Suprapubic skin (tissue), 4 donors: ENCODE data around the gene ELP6. TPM values are rescaled to one million over a fixed set of nuclear protein-coding genes. Genes with fewer than 3 reads are reported as not detected.
"Not testable (repeated sequence)": the region's sequence is repeated elsewhere in the genome, so short reads cannot be mapped to it uniquely, and the experiment has no call there.

ENCODE experiments used
- DNase-seq, 2 donors: peaks; one replicate each; pipeline ENCODE4 v3.0.0-alpha.2; 2019; ENCODE audit warnings: low spot score in 2 of 2
- H3K27ac ChIP-seq: fragments of 200-600 bp; sonication (generic); one replicate; pipeline ENCODE4 v1.5.1; 2019
- H3K27me3 ChIP-seq: fragments of 200-600 bp; sonication (generic); one replicate; pipeline ENCODE4 v1.5.1; 2019
- H3K36me3 ChIP-seq: fragments of 200-600 bp; sonication (generic); one replicate; pipeline ENCODE4 v1.5.1; 2019
- H3K4me1 ChIP-seq: fragments of 200-600 bp; sonication (generic); one replicate; pipeline ENCODE4 v1.5.1; 2019
- H3K4me3 ChIP-seq: fragments of 200-600 bp; sonication (generic); one replicate; pipeline ENCODE4 v1.5.1; 2019; ENCODE audit warnings: mild to moderate bottlenecking
- H3K9me3 ChIP-seq: fragments of 200-600 bp; sonication (generic); one replicate; pipeline ENCODE4 v1.5.1; 2019
- EP300 ChIP-seq: sonication (generic); formaldehyde crosslinking; IDR thresholded peaks from one replicate; pipeline ENCODE4 v1.6.1; 2017; ENCODE audit warnings: antibody characterized with exemption
- POLR2A ChIP-seq, 2 donors: fragments of 450-650 bp; IDR thresholded peaks; one replicate each; pipeline ENCODE4 v1.6.1; 2017; ENCODE audit warnings: antibody characterized with exemption in 2 of 2, mild to moderate bottlenecking in 2 of 2, moderate library complexity in 2 of 2
- POLR2AphosphoS5 ChIP-seq, 3 donors: sonication (generic); formaldehyde crosslinking; IDR thresholded peaks; one replicate each; pipeline ENCODE4 v1.6.1; 2017; ENCODE audit warnings: antibody characterized with exemption in 3 of 3
- WGBS: methylation state at CpG from one replicate; pipeline ENCODE4 v1.1.5; 2018; 5-methylcytosine and 5-hydroxymethylcytosine counted together
- total RNA-seq, 4 donors: library from RNA; depleted of rRNA; stranded (reverse); fragments of >200 nt; gene quantifications; one replicate each; pipeline ENCODE4 v1.1.0, GENCODE V29; 2016
- TF ChIP-seq, protein P1 (sequence below), 2 donors: fragments of 200-600 bp in 1 of 2; fragments of 450-650 bp in 1 of 2; sonication (generic) in 1 of 2; IDR thresholded peaks; one replicate each; pipeline ENCODE4 v1.5.1; 2016 to 2019; ENCODE audit warnings: antibody characterized with exemption in 2 of 2, mild to moderate bottlenecking in 1 of 2, moderate library complexity in 1 of 2

The ELP6 gene
- total RNA-seq, 4 donors from 2014 or later, result 11.7 to 18.6 (median 17.0) TPM

DNA sequence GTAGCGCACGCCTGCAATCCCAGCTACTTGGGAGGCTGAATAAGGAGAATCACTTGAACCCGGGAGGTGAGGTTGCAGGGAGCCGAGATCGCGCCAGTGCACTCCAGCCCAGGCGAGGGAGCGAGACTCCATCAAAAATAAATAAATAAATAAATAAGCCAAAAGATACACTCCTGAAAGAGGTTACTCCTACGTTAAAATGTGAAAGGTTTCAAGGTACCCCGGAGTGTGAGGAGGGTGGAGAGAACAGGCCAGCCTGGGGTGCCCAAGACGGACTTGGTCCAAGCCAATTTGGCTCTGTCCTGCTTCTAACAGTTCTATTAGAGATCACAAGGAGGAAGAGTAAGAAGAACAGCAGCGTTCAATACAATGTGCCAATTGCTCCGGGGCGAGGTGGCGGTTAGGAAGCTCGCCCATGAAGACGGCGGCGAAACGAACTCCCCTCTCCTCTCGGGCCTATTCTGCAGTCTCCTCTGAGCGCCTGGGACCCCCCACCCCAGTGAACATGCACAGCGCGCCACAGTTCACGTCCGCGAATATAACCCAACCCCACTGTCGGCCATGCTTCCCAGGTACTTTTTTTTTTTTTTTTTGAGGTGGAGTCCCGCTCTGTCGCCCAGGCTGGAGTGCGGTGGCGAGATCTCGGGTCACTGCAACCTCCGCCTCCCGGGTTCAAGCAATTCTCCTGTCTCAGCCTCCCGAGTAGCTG lies 942 bp downstream of the ELP6 start:
- peak in 1 of 2 donors; percentile 74 for DNase-seq
- peaks cover 18% of the 10 kb centered on the region for H3K36me3 ChIP-seq
- TF ChIP-seq EP300, result no peak
- TF ChIP-seq, protein P1, sequence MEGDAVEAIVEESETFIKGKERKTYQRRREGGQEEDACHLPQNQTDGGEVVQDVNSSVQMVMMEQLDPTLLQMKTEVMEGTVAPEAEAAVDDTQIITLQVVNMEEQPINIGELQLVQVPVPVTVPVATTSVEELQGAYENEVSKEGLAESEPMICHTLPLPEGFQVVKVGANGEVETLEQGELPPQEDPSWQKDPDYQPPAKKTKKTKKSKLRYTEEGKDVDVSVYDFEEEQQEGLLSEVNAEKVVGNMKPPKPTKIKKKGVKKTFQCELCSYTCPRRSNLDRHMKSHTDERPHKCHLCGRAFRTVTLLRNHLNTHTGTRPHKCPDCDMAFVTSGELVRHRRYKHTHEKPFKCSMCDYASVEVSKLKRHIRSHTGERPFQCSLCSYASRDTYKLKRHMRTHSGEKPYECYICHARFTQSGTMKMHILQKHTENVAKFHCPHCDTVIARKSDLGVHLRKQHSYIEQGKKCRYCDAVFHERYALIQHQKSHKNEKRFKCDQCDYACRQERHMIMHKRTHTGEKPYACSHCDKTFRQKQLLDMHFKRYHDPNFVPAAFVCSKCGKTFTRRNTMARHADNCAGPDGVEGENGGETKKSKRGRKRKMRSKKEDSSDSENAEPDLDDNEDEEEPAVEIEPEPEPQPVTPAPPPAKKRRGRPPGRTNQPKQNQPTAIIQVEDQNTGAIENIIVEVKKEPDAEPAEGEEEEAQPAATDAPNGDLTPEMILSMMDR (IDR thresholded peaks at IDR 0.05), result no peak
- TF ChIP-seq POLR2A (IDR thresholded peaks at IDR 0.05), result no peak
- TF ChIP-seq POLR2AphosphoS5 (IDR thresholded peaks at IDR 0.05), result no peak
- no peaks in the 10 kb centered on the region for H3K9me3 ChIP-seq
- 15% methylated on average over 36 of the region's 36 CpGs for WGBS
- H3K4me1 ChIP-seq, result peaks cover 20% of the 10 kb centered on the region
- H3K27ac ChIP-seq, result peak overlapping the region; percentile 87
- peak overlapping the region; percentile 83 for H3K4me3 ChIP-seq
- H3K27me3 ChIP-seq, result no peaks in the 10 kb centered on the region

DNA sequence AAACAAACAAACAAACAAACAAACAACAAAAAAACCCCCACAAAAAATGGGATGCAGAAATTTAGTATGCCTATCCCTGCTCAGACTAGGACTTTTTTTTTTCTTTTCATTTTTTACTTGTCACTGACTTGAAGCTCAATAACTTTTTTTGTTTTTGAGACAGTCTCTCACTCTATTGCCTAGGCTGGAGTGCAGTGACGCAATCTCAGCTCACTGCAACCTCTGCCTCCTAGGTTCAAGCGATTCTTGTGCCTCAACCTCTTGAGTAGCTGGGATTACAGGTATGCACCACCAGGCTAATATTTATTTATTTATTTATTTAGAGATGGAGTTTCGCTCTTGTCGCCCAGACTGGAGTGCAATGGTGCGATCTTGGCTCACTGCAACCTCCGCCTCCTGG lies 8.2 kb downstream of the ELP6 start:
- not testable (repeated sequence) for H3K9me3 ChIP-seq, H3K4me1 ChIP-seq, H3K4me3 ChIP-seq, H3K27ac ChIP-seq, DNase-seq, H3K27me3 ChIP-seq
- peaks cover 68% of the 10 kb centered on the region for H3K36me3 ChIP-seq
- 99% methylated on average over 6 of the region's 6 CpGs for WGBS

DNA sequence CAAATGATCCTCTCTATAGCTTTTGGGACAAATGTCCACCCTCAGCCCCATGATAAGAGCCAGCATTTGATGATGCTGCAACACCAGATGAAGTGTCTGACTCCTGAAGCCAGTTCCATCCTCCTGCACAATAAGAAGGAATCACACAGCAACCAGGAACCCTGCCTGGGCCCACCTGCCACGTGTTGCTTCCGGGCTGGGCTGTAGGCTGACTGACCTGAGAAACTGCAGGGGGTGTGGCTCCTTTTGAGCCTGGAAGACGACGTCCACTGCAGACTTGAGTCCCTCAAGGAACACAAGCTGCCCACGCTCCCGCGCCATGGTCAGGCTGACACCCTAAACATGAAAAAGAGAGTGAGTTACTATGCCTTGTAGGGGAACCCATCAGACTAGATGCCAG lies 9.4 kb downstream of the ELP6 start:
- TF ChIP-seq, protein P1 (IDR thresholded peaks at IDR 0.05), result no peak
- no peak for TF ChIP-seq POLR2A (IDR thresholded peaks at IDR 0.05)
- no peak for TF ChIP-seq POLR2AphosphoS5 (IDR thresholded peaks at IDR 0.05)
- no peak for TF ChIP-seq EP300
- no peaks in the 10 kb centered on the region for H3K4me1 ChIP-seq
- H3K27ac ChIP-seq, result no peak overlapping the region
- DNase-seq, result no peak
- 89% methylated on average over 7 of the region's 7 CpGs for WGBS
- H3K4me3 ChIP-seq, result no peak overlapping the region
- H3K9me3 ChIP-seq, result no peaks in the 10 kb centered on the region
- peaks cover 68% of the 10 kb centered on the region for H3K36me3 ChIP-seq
- H3K27me3 ChIP-seq, result no peaks in the 10 kb centered on the region

DNA sequence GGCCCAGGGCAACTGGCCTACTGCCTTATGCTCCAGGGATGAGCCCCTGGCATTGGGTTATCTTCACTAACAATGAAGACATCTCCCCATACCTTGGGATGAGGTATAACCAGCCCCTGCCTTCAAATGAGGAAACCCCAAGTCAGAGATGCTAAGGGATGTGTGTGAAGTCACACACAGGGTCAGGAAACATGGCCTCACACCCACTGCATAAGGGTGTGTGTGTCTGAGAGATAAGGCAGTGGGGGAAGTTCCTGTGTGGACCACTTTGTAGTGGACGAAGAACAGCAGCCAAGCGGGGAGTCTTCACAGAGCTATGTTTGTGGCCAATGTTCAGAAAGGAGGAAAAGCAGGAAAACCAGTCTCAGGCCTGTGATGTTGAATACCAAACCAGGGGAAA lies 10.5 kb downstream of the ELP6 start:
- Histone ChIP-seq H3K4me1 (no peaks in the 10 kb centered on the region), H3K4me3 (no peak overlapping the region), H3K27me3 (no peaks in the 10 kb centered on the region), H3K9me3 (no peaks in the 10 kb centered on the region), H3K36me3 (peaks cover 65% of the 10 kb centered on the region), H3K27ac (no peak overlapping the region)
- 97% methylated on average over 2 of the region's 2 CpGs for WGBS
- TF ChIP-seq, protein P1 (IDR thresholded peaks at IDR 0.05), result no peak
- TF ChIP-seq EP300, result no peak
- no peak for TF ChIP-seq POLR2AphosphoS5 (IDR thresholded peaks at IDR 0.05)
- TF ChIP-seq POLR2A (IDR thresholded peaks at IDR 0.05), result no peak
- DNase-seq, result no peak

DNA sequence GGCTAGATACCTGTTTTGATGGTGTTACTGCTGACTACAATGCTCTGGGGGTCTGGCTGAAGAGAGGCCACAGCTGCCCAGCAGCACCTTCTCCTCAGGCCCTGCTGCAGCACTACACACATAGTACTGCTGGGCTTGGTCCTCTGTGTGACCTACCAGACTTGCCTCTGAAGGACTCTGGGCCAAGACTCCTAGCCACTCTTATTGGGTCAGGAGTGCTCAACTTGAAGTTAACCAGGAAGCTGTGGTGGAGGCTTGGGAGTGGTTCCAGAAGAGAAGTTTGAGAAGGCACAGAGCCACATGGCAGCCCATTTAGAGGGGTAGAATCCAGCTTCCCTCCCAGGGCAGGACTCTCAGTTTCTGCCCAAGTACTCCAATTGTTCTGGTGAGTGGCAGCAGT lies 16.6 kb downstream of the ELP6 start:
- TF ChIP-seq EP300 (no peak), POLR2A (IDR thresholded peaks at IDR 0.05) (no peak), POLR2AphosphoS5 (IDR thresholded peaks at IDR 0.05) (no peak)
- TF ChIP-seq, protein P1 (IDR thresholded peaks at IDR 0.05), result no peak
- H3K27me3 ChIP-seq, result no peaks in the 10 kb centered on the region
- no peaks in the 10 kb centered on the region for H3K9me3 ChIP-seq
- H3K27ac ChIP-seq, result no peak overlapping the region
- no peaks in the 10 kb centered on the region for H3K4me1 ChIP-seq
- H3K36me3 ChIP-seq, result peaks cover 60% of the 10 kb centered on the region
- H3K4me3 ChIP-seq, result no peak overlapping the region
- no peak for DNase-seq

DNA sequence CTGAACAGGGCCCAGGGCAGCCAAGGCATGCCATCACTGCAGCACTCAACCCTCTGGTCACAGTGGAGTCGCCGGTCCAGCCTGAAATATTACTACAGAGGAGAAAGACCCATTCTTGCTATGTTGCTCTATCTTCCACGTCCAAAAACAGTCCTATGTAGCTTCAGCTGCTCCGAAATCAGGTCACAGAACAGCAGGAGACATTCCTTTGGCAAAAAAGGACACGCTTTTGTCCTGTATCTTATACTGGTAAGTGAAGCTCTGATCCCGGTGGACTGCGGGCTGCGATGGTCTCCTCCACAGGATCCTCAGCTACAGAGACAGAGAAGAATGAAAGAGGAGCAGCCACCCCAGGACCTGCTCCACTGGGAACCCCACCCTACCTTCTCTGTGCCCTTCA lies 17.6 kb downstream of the ELP6 start:
- WGBS, result 97% methylated on average over 8 of the region's 8 CpGs
- Histone ChIP-seq H3K36me3 (peaks cover 50% of the 10 kb centered on the region), H3K4me3 (no peak overlapping the region), H3K9me3 (no peaks in the 10 kb centered on the region), H3K27me3 (no peaks in the 10 kb centered on the region), H3K27ac (no peak overlapping the region), H3K4me1 (no peaks in the 10 kb centered on the region)
- TF ChIP-seq, protein P1 (IDR thresholded peaks at IDR 0.05), result no peak
- no peak for TF ChIP-seq EP300
- no peak for TF ChIP-seq POLR2A (IDR thresholded peaks at IDR 0.05)
- DNase-seq, result no peak
